ENCODE data around the gene IKBKE. TPM values are rescaled to one million over a fixed set of nuclear protein-coding genes. Genes with fewer than 3 reads are reported as not detected.

IKBKE gene
- total RNA-seq, 2 donors from 2014 or later: 3.6 to 6.1 TPM

DNA sequence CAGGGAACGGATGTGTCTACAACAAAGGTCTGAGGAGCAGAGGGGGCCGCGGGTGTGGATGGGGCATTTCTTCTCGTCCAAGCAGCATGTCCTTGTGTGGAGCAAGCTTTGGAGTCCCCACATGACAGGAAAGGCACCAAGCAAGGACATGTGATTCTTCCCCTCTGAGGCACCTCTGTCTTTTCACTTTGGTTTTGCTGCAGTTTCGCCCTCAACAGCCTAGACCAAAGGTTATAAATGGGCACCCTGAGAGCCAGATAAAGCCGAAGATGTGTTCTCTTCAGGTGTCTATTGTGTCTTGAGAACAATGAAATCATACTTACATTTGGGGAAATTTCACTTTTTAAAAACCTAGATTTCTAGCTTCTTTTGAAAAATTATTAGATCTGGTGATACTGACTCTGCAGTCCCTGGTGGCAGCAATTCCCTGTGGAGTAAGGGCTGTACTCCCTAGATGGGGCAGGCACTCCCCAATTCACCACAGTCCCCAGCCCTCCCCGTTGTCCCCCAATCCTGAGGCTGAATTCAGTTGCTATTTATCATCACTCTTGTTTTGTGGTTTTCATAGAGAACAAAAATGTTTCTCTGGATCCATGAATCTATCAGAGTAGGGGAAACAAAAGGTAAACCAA is 28.8 kb upstream of the IKBKE start:
- H3K27ac ChIP-seq: no peak overlapping the region
- WGBS: 94% methylated on average over 7 of the region's 7 CpGs
- TF ChIP-seq POLR2A (IDR thresholded peaks at IDR 0.05): no peak
- intact Hi-C loops (cut with DNase I): no loop called here
- no peak overlapping the region for H3K4me3 ChIP-seq
- DNase-seq (ENCODE audit: low spot score): no peak
- H3K4me1 ChIP-seq (replicated peaks): no peaks in the 10 kb centered on the region
- no peaks in the 10 kb centered on the region for H3K9me3 ChIP-seq
- no peaks in the 10 kb centered on the region for H3K36me3 ChIP-seq
- H3K27me3 ChIP-seq (replicated peaks; ENCODE audit: insufficient read depth): no peaks in the 10 kb centered on the region

DNA sequence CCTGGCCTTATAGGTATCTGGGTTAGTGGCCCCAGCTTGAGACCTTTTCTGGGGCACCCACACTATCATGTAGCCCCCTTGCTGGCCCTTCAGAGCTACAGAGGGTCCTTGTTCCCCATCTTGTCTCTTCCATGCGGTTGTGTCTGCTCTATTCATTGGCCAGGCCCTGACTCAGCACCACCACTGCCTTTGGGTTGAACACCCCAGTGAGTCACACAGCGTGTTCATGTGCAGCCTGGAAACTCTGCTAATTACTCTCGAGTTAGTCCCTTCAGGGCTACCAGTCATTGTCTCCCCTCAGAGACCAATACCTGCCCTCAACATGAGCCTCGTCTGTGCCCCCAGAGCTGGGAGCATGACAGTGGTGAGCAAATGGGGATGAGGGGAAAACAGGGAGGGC is 28.2 kb upstream of the IKBKE start:
- no peak for TF ChIP-seq POLR2AphosphoS5 (IDR thresholded peaks at IDR 0.05)
- no peak for TF ChIP-seq CTCF (IDR thresholded peaks at IDR 0.05)
- TF ChIP-seq POLR2A (IDR thresholded peaks at IDR 0.05): no peak
- WGBS: 97% methylated on average over 4 of the region's 4 CpGs
- Histone ChIP-seq H3K27ac (no peak overlapping the region), H3K9me3 (no peaks in the 10 kb centered on the region), H3K4me1 (replicated peaks) (no peaks in the 10 kb centered on the region), H3K36me3 (no peaks in the 10 kb centered on the region), H3K4me3 (no peak overlapping the region), H3K27me3 (replicated peaks; ENCODE audit: insufficient read depth) (no peaks in the 10 kb centered on the region)
- DNase-seq (ENCODE audit: low spot score): no peak
- intact Hi-C loops (cut with DNase I): no loop called here

DNA sequence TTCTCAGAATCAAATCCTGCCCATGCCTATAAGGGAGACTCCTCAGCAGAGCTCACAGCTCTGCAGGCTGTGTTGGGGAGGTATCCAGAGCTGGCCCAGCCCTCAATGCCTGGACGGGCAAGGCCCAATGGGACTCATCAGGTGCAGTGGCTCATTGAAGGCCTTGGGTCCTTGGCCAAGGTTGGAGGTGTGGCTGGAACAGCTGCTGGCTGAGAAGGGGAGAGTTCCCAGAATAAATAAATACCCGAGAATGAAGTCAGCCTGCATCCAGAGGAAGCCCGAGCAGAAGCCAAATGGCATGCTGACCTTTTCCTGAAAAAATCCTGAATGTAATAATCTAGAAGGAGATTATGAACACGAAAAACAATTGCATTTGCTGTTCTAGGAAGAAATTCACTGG is 25.2 kb upstream of the IKBKE start:
- H3K9me3 ChIP-seq: no peaks in the 10 kb centered on the region
- no peak for DNase-seq (ENCODE audit: low spot score)
- no peak overlapping the region for H3K27ac ChIP-seq
- WGBS: 54% methylated on average over 4 of the region's 4 CpGs
- no peaks in the 10 kb centered on the region for H3K36me3 ChIP-seq
- intact Hi-C loops (cut with DNase I): no loop called here
- TF ChIP-seq CTCF (IDR thresholded peaks at IDR 0.05): no peak
- no peak for TF ChIP-seq POLR2A (IDR thresholded peaks at IDR 0.05)
- TF ChIP-seq POLR2AphosphoS5 (IDR thresholded peaks at IDR 0.05): no peak
- no peaks in the 10 kb centered on the region for H3K27me3 ChIP-seq (replicated peaks; ENCODE audit: insufficient read depth)
- H3K4me1 ChIP-seq (replicated peaks): no peaks in the 10 kb centered on the region
- H3K4me3 ChIP-seq: no peak overlapping the region

- WGBS: 95% methylated on average over 8 of the region's 8 CpGs
- Histone ChIP-seq H3K4me1 (replicated peaks) (no peaks in the 10 kb centered on the region), H3K27me3 (replicated peaks; ENCODE audit: insufficient read depth) (no peaks in the 10 kb centered on the region), H3K4me3 (no peak overlapping the region), H3K36me3 (no peaks in the 10 kb centered on the region), H3K9me3 (no peaks in the 10 kb centered on the region), H3K27ac (no peak overlapping the region)
- intact Hi-C loops (cut with DNase I): no loop called here
- DNase-seq (ENCODE audit: low spot score): no peak
- TF ChIP-seq POLR2AphosphoS5 (IDR thresholded peaks at IDR 0.05): no peak
- TF ChIP-seq POLR2A (IDR thresholded peaks at IDR 0.05): no peak
- no peak for TF ChIP-seq CTCF (IDR thresholded peaks at IDR 0.05)
Observed at GRCh38 chr1:206445911-206446356, 24.3 kb upstream of the IKBKE start.

- no peak for DNase-seq (ENCODE audit: low spot score)
- WGBS: 85% methylated on average over 11 of the region's 11 CpGs
- Histone ChIP-seq H3K4me3 (no peak overlapping the region), H3K9me3 (no peaks in the 10 kb centered on the region), H3K27me3 (replicated peaks; ENCODE audit: insufficient read depth) (no peaks in the 10 kb centered on the region), H3K36me3 (no peaks in the 10 kb centered on the region), H3K27ac (no peak overlapping the region), H3K4me1 (replicated peaks) (no peaks in the 10 kb centered on the region)
- TF ChIP-seq POLR2AphosphoS5 (IDR thresholded peaks at IDR 0.05) (no peak), POLR2A (IDR thresholded peaks at IDR 0.05) (no peak), CTCF (IDR thresholded peaks at IDR 0.05) (no peak)
- intact Hi-C loops (cut with DNase I): no loop called here
Observed at GRCh38 chr1:206446688-206447421, 23.4 kb upstream of the IKBKE start.

All from prostate gland (tissue), 2 donors.